Gastroesophageal sphincter (tissue), 4 donors: ENCODE data around the gene AIF1. TPM values are rescaled to one million over a fixed set of nuclear protein-coding genes. Genes with fewer than 3 reads are reported as not detected.

Experiments used
- ATAC-seq: fragments of 150-250 bp; one replicate; pipeline ENCODE4 v1.9.1; 2016; ENCODE audit warnings: mild to moderate bottlenecking, moderate library complexity
- H3K27ac ChIP-seq, 4 donors: fragments of 200-600 bp; sonication (generic) in 3 of 4; 1 replicate in 3 of 4; 2 replicates in 1 of 4; pipeline ENCODE4 v1.5.1; 2016 to 2019
- H3K27me3 ChIP-seq: fragments of 200-600 bp; sonication (generic); one replicate; pipeline ENCODE4 v1.5.1; 2019
- H3K36me3 ChIP-seq, 2 donors: fragments of 200-600 bp; sonication (generic); one replicate each; pipeline ENCODE4 v1.5.1; 2019; ENCODE audit warnings: control low read depth in 1 of 2
- H3K4me1 ChIP-seq, 3 donors: fragments of 200-600 bp; sonication (generic); 1 replicate in 2 of 3; 2 replicates in 1 of 3; pipeline ENCODE4 v1.5.1; 2016 to 2019; ENCODE audit warnings: control low read depth in 2 of 3
- H3K4me3 ChIP-seq, 2 donors: fragments of 200-600 bp; sonication (generic); one replicate each; pipeline ENCODE4 v1.5.1; 2019; ENCODE audit warnings: mild to moderate bottlenecking in 1 of 2, moderate library complexity in 1 of 2
- H3K9me3 ChIP-seq, 3 donors: fragments of 200-600 bp; sonication (generic); one replicate each; pipeline ENCODE4 v1.5.1; 2017 to 2019; ENCODE audit warnings: control low read depth in 2 of 3
- CTCF ChIP-seq, 4 experiments: fragments of 200-600 bp in 2 of 4; fragments of 450-650 bp in 2 of 4; sonication (generic) in 1 of 4; IDR thresholded peaks; one replicate each; pipeline ENCODE4 v1.5.1; 2017 to 2019; ENCODE audit warnings: antibody characterized with exemption in 4 of 4, mild to moderate bottlenecking in 2 of 4, moderate library complexity in 2 of 4
- EP300 ChIP-seq: sonication (generic); formaldehyde crosslinking; IDR thresholded peaks from one replicate; pipeline ENCODE4 v1.6.1; 2017; ENCODE audit warnings: antibody characterized with exemption, mild to moderate bottlenecking
- POLR2A ChIP-seq, 2 donors: fragments of 450-650 bp; IDR thresholded peaks; one replicate each; pipeline ENCODE4 v1.6.1; 2017; ENCODE audit warnings: antibody characterized with exemption in 2 of 2, mild to moderate bottlenecking in 2 of 2, moderate library complexity in 1 of 2
- POLR2AphosphoS5 ChIP-seq: sonication (generic); formaldehyde crosslinking; IDR thresholded peaks from one replicate; pipeline ENCODE4 v1.6.1; 2017; ENCODE audit warnings: antibody characterized with exemption
- WGBS, 2 donors: methylation state at CpG; one replicate each; pipeline ENCODE4 v1.1.5; 2018; ENCODE audit warnings: low coverage in 1 of 2; 5-methylcytosine and 5-hydroxymethylcytosine counted together
- total RNA-seq, 4 donors: library from RNA; depleted of rRNA; stranded (reverse); fragments of >200 nt; gene quantifications; one replicate each; pipeline ENCODE4 v1.1.0, GENCODE V29; 2016

Gene AIF1
- total RNA-seq, 4 donors from 2014 or later, result 5.6 to 46.4 (median 21.3) TPM

- Histone ChIP-seq H3K4me1 (peaks cover 0 to 12% (median 5%) of the 10 kb centered on the region in 3 donors), H3K9me3 (no peaks in the 10 kb centered on the region), H3K27me3 (no peaks in the 10 kb centered on the region), H3K4me3 (no peak overlapping the region), H3K36me3 (no peaks in the 10 kb centered on the region), H3K27ac (no peak overlapping the region)
- TF ChIP-seq POLR2A (IDR thresholded peaks at IDR 0.05), result no peak
- no peak for TF ChIP-seq CTCF (IDR thresholded peaks at IDR 0.05)
- no peak for TF ChIP-seq EP300
- TF ChIP-seq POLR2AphosphoS5, result no peak
- 81 to 100% methylated on average over 1 to 2 of the region's 2 CpGs for WGBS, 2 donors
- ATAC-seq, result no peak
Measured at GRCh38 chr6:31617010-31617409, 2.0 kb downstream of the AIF1 start.

GRCh38 chr6:31619805-31620585 is 5.0 kb downstream of the AIF1 start:
- no peaks in the 10 kb centered on the region for H3K27me3 ChIP-seq
- H3K9me3 ChIP-seq, result no peaks in the 10 kb centered on the region
- peaks cover 0 to 25% of the 10 kb centered on the region in 2 donors for H3K36me3 ChIP-seq
- TF ChIP-seq POLR2AphosphoS5 (peak; percentile 83), POLR2A (IDR thresholded peaks at IDR 0.05) (peak; percentile 72 to 74), CTCF (IDR thresholded peaks at IDR 0.05) (peak in 1 of 4 experiments; percentile 21), EP300 (no peak)
- 1% methylated on average over 32 to 46 of the region's 50 CpGs for WGBS, 2 donors
- H3K4me1 ChIP-seq, result peaks cover 0 to 25% (median 8%) of the 10 kb centered on the region in 3 donors
- ATAC-seq, result peak; percentile 94
- peak overlapping the region; percentile 38 to 85 for H3K4me3 ChIP-seq
- H3K27ac ChIP-seq, result peak overlapping the region; percentile 82 to 98 (median 94)

GRCh38 chr6:31620586-31621319 is 5.7 kb downstream of the AIF1 start, which contains the start of gene PRRC2A:
Gene PRRC2A (plus strand): TSS chr6:31620715. CDS start chr6:31622790, 2,075 bp downstream.
- Histone ChIP-seq H3K27ac (peak within 1 kb of the TSS; percentile 82 to 98 (median 94)), H3K27me3 (no peaks in the 10 kb centered on the region), H3K9me3 (no peaks in the 10 kb centered on the region), H3K4me1 (peaks cover 0 to 25% (median 8%) of the 10 kb centered on the region in 3 donors), H3K36me3 (peaks cover 0 to 32% of the 10 kb centered on the region in 2 donors), H3K4me3 (peak within 1 kb of the TSS; percentile 54 to 85)
- TF ChIP-seq POLR2AphosphoS5, result peak; percentile 20
- peak; percentile 75 to 76 for TF ChIP-seq POLR2A (IDR thresholded peaks at IDR 0.05)
- no peak for TF ChIP-seq EP300
- TF ChIP-seq CTCF (IDR thresholded peaks at IDR 0.05), result no peak
- 0 to 1% methylated on average over 3 to 15 of the region's 67 CpGs for WGBS, 2 donors
- ATAC-seq, result peak; percentile 83

- no peaks in the 10 kb centered on the region for H3K9me3 ChIP-seq
- WGBS, 2 donors, result 0 to 3% methylated on average over 5 to 15 of the region's 15 CpGs
- H3K36me3 ChIP-seq, result peaks cover 0 to 39% of the 10 kb centered on the region in 2 donors
- no peaks in the 10 kb centered on the region for H3K27me3 ChIP-seq
- peak overlapping the region; percentile 71 to 98 (median 94) for H3K27ac ChIP-seq
- TF ChIP-seq POLR2AphosphoS5 (no peak), POLR2A (IDR thresholded peaks at IDR 0.05) (no peak), EP300 (no peak), CTCF (IDR thresholded peaks at IDR 0.05) (no peak)
- H3K4me3 ChIP-seq, result peak overlapping the region; percentile 54 to 85
- peaks cover 0 to 25% (median 8%) of the 10 kb centered on the region in 3 donors for H3K4me1 ChIP-seq
- no peak for ATAC-seq
Measured at GRCh38 chr6:31621320-31621939, 6.4 kb downstream of the AIF1 start.
